Ishikawa (cell line): ENCODE results near the gene ZNF281.

Experiments used
- CEBPB ChIP-seq: IDR thresholded peaks from 2 replicates; pipeline ENCODE4 v1.6.1; 2012
- CREB1 ChIP-seq: IDR thresholded peaks from 2 replicates; pipeline ENCODE4 v1.6.1; 2012; ENCODE audit warnings: low read depth
- EGR1 ChIP-seq: IDR thresholded peaks from 2 replicates; pipeline ENCODE4 v1.6.1; 2012
- EP300 ChIP-seq: IDR thresholded peaks from 2 replicates; pipeline ENCODE4 v1.6.1; 2012; ENCODE audit warnings: borderline replicate concordance
- FOXM1 ChIP-seq: IDR thresholded peaks from 2 replicates; pipeline ENCODE4 v1.6.1; 2012; ENCODE audit warnings: low read depth, borderline replicate concordance
- NFIC ChIP-seq: IDR thresholded peaks from 2 replicates; pipeline ENCODE4 v1.6.1; 2012
- RAD21 ChIP-seq: IDR thresholded peaks from 2 replicates; pipeline ENCODE4 v1.6.1; 2012; ENCODE audit warnings: low read depth
- TAF1 ChIP-seq: IDR thresholded peaks from 2 replicates; pipeline ENCODE4 v1.6.1; 2012; ENCODE audit warnings: low read depth, mild to moderate bottlenecking
- TCF12 ChIP-seq: IDR thresholded peaks from 2 replicates; pipeline ENCODE4 v1.6.1; 2012; ENCODE audit warnings: low read depth
- TEAD4 ChIP-seq: IDR thresholded peaks from 2 replicates; pipeline ENCODE4 v1.6.1; 2012
- YY1 ChIP-seq: IDR thresholded peaks from 2 replicates; pipeline ENCODE4 v1.6.1; 2012; ENCODE audit warnings: low read depth
- ZBTB7A ChIP-seq: IDR thresholded peaks from 2 replicates; pipeline ENCODE4 v1.6.1; 2012; ENCODE audit warnings: low read depth
- TF ChIP-seq, protein P1 (sequence below): IDR thresholded peaks from 2 replicates; pipeline ENCODE4 v1.6.1; 2012; ENCODE audit warnings: low read depth, mild to moderate bottlenecking
- TF ChIP-seq, protein P2 (sequence below): IDR thresholded peaks from 2 replicates; pipeline ENCODE4 v1.6.1; 2012
- TF ChIP-seq, protein P3 (sequence below): IDR thresholded peaks from 2 replicates; pipeline ENCODE4 v1.6.1; 2012

ZNF281 gene

DNA sequence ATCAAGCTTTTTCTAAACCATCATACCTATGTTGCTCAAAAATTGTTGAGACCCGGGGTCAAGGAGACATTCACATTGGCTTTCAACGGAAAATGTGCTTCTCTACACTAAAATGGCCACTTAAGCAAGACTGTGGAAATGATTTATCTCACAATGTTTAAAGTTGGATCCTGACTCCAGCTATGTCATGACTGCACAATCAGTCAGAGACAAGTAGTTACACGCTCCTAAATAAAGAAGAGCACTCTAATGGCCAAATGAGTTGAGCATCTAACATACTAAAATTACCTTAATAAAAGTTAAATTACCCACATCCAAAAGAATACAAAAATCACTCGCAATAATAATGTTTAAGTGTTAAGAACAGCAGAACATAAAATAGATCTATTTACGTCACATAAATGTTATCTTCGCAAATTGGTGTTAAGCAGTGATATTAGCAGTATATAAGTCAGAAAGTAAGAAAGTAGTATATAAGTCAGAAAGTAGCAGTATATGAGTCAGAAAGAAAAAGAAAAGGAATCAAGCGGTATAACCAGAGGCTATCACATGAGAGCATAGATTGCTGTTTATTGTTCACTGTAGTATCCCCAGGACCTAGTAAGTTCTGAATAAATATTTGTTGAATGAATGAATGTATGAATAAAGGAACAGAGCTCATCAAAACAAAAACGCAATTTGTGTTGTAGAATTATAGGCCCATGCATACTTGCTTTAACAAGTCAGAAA is 28.4 kb downstream of the ZNF281 start:
- no peak for TF ChIP-seq TEAD4
- TF ChIP-seq EGR1 = no peak
- TF ChIP-seq, protein P1, sequence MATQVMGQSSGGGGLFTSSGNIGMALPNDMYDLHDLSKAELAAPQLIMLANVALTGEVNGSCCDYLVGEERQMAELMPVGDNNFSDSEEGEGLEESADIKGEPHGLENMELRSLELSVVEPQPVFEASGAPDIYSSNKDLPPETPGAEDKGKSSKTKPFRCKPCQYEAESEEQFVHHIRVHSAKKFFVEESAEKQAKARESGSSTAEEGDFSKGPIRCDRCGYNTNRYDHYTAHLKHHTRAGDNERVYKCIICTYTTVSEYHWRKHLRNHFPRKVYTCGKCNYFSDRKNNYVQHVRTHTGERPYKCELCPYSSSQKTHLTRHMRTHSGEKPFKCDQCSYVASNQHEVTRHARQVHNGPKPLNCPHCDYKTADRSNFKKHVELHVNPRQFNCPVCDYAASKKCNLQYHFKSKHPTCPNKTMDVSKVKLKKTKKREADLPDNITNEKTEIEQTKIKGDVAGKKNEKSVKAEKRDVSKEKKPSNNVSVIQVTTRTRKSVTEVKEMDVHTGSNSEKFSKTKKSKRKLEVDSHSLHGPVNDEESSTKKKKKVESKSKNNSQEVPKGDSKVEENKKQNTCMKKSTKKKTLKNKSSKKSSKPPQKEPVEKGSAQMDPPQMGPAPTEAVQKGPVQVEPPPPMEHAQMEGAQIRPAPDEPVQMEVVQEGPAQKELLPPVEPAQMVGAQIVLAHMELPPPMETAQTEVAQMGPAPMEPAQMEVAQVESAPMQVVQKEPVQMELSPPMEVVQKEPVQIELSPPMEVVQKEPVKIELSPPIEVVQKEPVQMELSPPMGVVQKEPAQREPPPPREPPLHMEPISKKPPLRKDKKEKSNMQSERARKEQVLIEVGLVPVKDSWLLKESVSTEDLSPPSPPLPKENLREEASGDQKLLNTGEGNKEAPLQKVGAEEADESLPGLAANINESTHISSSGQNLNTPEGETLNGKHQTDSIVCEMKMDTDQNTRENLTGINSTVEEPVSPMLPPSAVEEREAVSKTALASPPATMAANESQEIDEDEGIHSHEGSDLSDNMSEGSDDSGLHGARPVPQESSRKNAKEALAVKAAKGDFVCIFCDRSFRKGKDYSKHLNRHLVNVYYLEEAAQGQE = no peak
- TF ChIP-seq TAF1 = no peak
- no peak for TF ChIP-seq NFIC
- no peak for TF ChIP-seq TCF12
- no peak for TF ChIP-seq EP300
- no peak for TF ChIP-seq ZBTB7A
- TF ChIP-seq CEBPB = no peak
- TF ChIP-seq, protein P2, sequence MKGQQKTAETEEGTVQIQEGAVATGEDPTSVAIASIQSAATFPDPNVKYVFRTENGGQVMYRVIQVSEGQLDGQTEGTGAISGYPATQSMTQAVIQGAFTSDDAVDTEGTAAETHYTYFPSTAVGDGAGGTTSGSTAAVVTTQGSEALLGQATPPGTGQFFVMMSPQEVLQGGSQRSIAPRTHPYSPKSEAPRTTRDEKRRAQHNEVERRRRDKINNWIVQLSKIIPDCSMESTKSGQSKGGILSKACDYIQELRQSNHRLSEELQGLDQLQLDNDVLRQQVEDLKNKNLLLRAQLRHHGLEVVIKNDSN = no peak
- no peak for TF ChIP-seq YY1
- TF ChIP-seq, protein P3, sequence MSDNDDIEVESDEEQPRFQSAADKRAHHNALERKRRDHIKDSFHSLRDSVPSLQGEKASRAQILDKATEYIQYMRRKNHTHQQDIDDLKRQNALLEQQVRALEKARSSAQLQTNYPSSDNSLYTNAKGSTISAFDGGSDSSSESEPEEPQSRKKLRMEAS = no peak
- TF ChIP-seq RAD21 = no peak
- no peak for TF ChIP-seq FOXM1
- no peak for TF ChIP-seq CREB1

DNA sequence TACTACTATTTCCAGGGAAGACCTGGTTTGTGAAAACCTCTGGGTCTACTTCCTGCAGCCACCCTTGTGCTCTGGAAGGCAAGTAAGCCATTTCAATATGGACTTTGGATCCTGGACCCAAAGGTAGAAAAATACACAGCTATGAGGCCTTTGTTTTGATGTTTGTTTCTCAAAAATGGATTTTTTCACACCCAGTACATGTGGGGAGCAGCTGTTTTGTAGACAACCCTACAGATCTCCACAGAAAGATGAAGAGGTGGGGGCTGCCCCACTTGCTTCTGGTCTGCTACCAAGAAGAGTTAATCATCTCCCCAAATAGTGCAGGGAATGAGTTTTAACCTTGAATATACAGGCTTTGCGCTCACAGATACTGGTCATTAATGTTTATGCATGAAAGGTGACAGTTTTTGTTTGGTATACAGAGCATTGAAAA is 29.2 kb downstream of the ZNF281 start:
- TF ChIP-seq EP300 = no peak
- no peak for TF ChIP-seq FOXM1
- TF ChIP-seq TAF1 = no peak
- no peak for TF ChIP-seq ZBTB7A
- no peak for TF ChIP-seq TCF12
- no peak for TF ChIP-seq YY1
- TF ChIP-seq NFIC = no peak
- no peak for TF ChIP-seq EGR1
- TF ChIP-seq, protein P1 = no peak
- TF ChIP-seq TEAD4 = no peak
- no peak for TF ChIP-seq CEBPB
- TF ChIP-seq, protein P3 = no peak
- no peak for TF ChIP-seq RAD21
- TF ChIP-seq, protein P2 = no peak

DNA sequence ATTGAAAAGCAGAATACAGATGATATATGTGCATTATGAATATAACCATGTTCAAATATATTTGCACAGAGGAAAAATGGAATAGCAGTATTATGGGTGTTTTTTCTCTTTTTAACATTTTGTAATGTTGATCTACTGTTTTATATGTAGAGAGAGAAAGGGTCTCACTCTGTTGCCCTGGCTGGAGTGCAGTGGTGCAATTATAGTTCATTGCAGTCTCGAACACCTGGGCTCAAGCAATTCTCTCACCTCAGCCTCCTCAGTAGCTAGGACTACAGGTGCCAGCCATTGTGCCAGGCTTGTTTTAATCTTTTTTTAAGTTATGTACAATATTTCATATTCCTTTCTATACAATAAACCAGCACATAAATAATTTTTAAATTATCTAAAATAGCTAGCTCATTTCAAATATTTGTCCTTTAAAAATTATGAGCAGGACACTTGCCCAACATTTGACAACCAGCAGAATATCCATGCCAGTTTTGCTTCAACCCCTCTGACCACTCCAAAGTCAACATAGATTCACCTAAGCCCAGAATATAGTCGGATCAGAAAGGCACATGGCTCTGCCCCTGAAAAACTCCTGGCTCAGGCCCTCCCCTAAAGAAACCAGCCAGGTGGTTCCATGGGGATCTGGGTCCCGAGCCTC is 29.8 kb downstream of the ZNF281 start:
- TF ChIP-seq TEAD4 = no peak

DNA sequence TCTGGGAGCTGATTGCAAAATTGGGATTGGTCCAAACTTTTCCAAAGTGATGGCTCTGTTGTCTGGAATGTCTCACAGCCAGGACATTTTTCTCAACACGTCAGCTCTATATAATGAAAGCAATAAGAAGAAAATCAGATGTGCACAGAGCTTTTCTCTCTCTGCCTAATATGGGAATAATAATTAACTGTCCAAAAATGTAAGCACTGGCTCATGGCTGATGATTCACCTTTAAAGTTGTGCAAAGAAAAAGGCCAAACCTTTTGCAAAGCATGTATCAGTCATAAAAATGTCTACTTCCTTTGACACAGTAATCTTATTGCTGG is 30.4 kb downstream of the ZNF281 start:
- TF ChIP-seq, protein P2 = no peak
- no peak for TF ChIP-seq CREB1
- no peak for TF ChIP-seq TAF1
- TF ChIP-seq NFIC = no peak

DNA sequence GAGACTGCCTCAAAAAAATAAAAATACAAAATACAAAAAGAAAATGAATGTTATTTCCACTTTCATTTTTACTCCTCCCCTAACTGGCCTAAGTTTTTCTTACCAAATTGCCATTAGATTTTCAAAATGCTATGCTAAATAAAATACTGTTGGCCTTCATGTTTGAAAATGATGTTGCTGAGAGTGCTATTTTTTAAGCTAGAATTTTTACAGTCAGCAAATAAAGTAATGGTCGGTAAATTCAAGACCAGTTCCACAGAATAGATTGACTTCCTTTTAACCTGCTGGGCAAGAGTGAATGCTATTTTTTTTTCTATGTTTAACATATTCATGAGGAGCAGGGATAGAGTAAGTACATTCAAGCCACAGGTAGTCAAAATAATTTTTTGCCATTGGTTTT is 31.7 kb downstream of the ZNF281 start:
- TF ChIP-seq CREB1 = no peak
- no peak for TF ChIP-seq TCF12
- no peak for TF ChIP-seq TAF1
- no peak for TF ChIP-seq FOXM1
- no peak for TF ChIP-seq TEAD4
- no peak for TF ChIP-seq EP300
- TF ChIP-seq YY1 = no peak
- no peak for TF ChIP-seq CEBPB
- TF ChIP-seq, protein P1 = no peak
